Hematopoietic multipotent progenitor cell (in vitro differentiated cells): ENCODE results near the gene PTPRG. TPM values are rescaled to one million over a fixed set of nuclear protein-coding genes. Genes with fewer than 3 reads are reported as not detected.

ENCODE experiments used
- DNase-seq, 3 donors: peaks; one replicate each; pipeline ENCODE4 v3.0.0-alpha.2; 2011 to 2015; ENCODE audit warnings: low read depth in 2 of 3, low spot score in 2 of 3
- total RNA-seq: library from RNA; depleted of rRNA; stranded (reverse); fragments of >200 nt; gene quantifications from one replicate; pipeline ENCODE4 v1.2.3, GENCODE V29; 2012

PTPRG gene
- total RNA-seq, 1 donor, result under 0.01 TPM

DNA sequence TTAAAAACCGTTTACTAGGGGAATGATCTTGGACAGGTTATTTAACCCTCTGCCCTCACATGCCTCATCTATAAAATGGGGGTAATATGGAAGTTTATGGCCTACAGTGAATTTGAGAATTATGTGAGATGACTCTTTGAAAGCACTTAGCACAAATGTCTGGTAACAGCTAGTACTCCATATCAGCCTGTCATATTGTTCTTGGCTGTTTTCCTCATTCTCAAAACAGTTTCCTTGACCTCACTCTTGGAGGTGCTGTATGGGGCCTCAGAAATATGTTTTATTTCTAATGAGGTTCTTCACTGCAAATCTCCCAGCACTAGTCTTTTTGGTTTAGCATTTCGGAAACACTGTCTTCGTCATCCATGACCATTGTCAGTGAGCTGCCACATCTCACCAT lies 413.8 kb downstream of the PTPRG start:
- DNase-seq, result no peak

DNA sequence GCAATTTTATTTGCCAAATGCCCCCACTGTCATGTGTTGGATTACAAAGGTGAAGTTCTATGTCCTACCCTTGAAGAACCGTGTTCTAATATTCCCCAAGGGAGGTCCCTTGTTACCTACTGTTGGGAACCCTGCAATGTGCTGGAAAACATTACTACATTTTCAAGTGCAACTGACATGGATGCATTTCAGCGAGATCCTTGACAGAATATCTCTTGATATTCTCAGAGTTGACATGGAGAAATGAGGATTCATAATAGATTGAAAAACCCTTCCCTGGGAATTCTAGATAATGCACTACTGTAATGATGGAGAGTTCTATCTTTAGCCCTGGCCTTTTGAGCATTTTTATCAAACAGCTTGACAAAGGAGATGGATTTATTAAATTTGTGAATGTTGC lies 414.6 kb downstream of the PTPRG start:
- no peak for DNase-seq

DNA sequence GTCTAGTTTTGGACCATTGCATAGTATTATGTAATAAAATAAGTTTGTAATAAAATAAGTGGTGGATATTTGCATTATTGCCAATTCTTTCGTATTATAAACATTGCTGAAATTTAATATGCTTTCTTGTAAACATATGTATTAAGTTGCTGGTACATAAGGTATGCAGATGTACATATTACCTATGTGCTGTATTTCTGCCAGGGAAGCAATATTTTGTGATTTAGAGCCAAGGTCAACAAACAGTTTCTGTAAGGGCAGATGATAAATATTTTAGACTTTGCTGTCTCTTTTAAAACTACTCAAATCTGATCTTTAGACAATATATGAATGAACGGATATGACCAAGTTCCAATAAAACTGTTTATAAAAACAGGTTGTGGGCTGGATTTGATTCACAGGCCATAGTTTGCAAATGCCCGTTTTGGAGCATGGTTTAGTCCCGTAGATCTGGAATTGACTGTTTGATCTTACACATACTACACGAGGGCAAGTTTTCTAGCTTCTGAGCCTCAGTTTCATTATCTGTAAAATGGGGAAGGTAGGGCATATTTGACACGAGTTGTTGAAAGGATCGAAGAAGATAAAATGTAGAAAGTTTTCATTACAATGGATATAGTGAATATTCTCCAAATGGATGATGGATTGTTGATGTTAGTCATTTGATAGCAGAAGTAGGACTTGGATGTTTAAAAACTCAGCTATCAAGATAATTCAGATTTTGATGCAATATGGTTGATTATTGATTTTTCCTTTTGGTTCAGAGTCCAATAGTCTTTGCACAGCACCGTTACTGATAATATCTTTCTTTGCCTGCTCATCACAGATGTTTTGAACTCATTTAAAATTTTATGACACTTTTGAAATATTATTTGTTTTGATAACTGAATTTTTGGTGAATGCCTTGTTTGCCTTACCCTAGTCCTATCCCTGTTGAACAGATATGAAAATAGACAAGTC lies 417.4 kb downstream of the PTPRG start:
- no peak for DNase-seq

GRCh38 chr3:61979638-61980037 lies 418.3 kb downstream of the PTPRG start:
- DNase-seq, result no peak

GRCh38 chr3:61980041-61980440 lies 418.7 kb downstream of the PTPRG start:
- DNase-seq, result no peak

GRCh38 chr3:61981060-61981459 lies 419.7 kb downstream of the PTPRG start:
- DNase-seq, result no peak

GRCh38 chr3:61983479-61983878 lies 422.1 kb downstream of the PTPRG start:
- no peak for DNase-seq

- DNase-seq, result no peak
These were observed 423.6 kb downstream of the PTPRG start for GRCh38 chr3:61985020-61985419.

- DNase-seq, result no peak
These were observed 425.1 kb downstream of the PTPRG start for GRCh38 chr3:61986473-61986872.

DNA sequence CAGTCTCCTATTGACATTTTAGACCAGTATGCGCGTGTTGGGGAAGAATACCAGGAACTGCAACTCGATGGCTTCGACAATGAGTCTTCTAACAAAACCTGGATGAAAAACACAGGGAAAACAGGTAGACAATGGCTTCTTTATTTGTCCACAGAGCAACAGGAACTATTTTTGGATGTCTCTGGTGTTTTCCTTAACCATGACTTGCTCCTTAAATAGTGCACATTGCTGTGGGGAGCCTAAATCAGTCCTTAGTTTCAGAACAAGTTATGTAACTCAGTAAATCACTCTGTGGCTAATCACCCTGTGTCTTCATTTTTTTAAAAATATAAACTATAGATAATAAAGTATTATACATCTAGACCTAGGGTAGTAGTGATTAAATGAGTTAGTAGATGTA lies 428.3 kb downstream of the PTPRG start:
- DNase-seq, result no peak

- DNase-seq, result no peak
These were observed 429.1 kb downstream of the PTPRG start for GRCh38 chr3:61990327-61991027.

GRCh38 chr3:61991706-61992105 lies 430.3 kb downstream of the PTPRG start:
- DNase-seq, result no peak

GRCh38 chr3:61996366-61996765 lies 435.0 kb downstream of the PTPRG start:
- DNase-seq, result no peak

GRCh38 chr3:61997101-61997500 lies 435.7 kb downstream of the PTPRG start:
- DNase-seq, result no peak

GRCh38 chr3:62003835-62004234 lies 442.5 kb downstream of the PTPRG start:
- DNase-seq, result no peak

DNA sequence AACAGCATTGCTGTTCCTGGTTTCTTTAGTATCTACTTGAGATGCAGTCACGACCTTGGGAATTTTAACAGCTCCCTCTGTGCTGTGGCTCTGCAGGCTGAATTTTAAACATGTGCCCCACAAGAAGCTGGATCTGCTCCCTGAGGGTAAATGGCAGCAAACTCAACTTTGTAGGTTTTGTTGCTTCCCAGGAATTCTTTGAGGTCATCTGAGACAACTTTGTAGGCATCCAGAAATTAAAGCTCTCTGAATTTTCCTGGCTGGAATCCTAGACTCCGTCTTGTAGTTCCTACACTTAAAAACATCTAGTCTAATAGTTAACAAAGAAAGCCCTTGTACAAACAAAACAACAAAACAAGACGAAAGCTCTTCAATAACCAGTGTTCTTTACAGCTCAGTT lies 445.7 kb downstream of the PTPRG start:
- DNase-seq, result no peak

DNA sequence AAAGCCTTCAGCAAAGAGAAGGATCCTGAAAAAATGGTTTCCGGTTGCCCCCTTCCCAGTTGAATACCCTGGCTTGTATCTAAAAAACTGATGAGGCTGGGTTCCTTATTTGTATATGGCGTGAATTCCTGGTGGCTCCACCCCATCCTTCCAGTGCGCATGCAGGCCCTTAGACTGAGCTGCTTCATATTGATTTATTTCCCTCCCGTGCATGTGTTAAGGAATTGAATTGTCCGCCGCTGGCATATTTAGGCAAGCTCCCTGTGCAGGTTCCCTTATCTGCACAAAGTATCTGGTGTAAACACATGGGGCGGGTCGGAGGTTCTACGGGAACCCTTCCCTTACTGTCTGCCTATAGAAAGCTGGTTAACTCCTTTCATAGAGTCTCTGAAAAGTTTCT lies 449.6 kb downstream of the PTPRG start:
- no peak for DNase-seq

GRCh38 chr3:62011666-62012065 lies 450.3 kb downstream of the PTPRG start:
- DNase-seq, result no peak

GRCh38 chr3:62013951-62014350 lies 452.6 kb downstream of the PTPRG start:
- no peak for DNase-seq

DNA sequence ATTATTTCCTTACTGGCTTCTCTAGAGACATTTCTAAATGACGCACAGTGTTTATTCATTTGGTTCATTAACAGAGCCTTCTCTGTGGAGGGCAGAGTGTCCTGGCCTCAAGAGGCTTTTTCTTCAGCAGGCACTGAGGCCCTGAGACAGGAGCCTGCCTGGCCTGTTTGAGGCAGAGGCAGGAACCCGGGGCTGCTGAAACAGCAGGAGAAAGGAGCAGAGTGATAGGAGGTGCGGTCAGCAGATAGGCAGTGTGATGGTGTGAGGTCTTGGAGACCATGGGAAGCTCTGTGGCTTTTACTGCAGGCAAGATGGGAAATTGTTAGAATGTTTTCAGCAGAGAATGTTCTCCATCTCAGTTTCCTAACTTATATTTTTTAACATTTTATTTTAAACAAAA lies 453.7 kb downstream of the PTPRG start:
- no peak for DNase-seq

DNA sequence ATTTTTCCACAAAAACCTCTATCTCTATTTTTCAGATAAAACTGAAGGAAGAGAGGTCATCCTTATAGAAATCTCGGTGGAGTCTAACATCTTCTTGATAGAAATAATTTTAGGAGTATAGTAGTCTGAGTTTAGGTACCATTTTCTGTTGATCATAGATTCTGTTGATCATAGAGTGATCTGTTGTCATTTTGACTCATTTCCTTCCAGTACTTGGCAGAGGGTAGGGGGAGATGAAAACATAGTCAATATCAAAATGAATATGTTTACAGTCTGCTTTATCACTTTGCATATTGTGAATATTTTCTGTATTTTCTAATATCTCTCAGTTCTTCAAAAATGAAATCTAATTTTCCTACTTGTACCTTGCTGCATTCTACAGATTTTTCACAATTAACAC lies 458.5 kb downstream of the PTPRG start:
- no peak for DNase-seq

DNA sequence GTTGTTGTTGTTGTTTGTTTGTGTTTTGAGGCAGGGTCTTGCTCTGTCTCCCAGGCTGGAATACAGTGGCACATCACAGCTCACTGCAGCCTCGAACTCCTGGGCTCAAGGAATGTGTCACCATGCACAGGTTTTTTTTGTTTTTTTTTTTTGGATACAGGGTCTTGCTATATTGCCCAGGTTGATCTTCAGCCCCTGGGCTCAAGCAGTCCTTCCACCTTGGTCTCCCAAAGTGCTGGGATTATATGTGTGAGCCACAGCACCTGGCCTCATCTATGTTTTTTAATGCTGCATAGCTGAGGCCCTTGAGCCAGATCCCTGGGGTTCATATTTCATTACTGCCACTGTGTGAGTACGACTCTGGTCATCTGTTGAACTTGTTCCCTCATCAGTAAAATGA lies 459.3 kb downstream of the PTPRG start:
- no peak for DNase-seq
